HepG2 (cell line): ENCODE data around the gene STIP1. TPM values are rescaled to one million over a fixed set of nuclear protein-coding genes. Genes with fewer than 3 reads are reported as not detected.

Experiments
- AGO1 ChIP-seq: fragments of 200-400 bp; formaldehyde crosslinking; IDR thresholded peaks from 2 replicates; pipeline ENCODE4 v1.6.1; 2017; ENCODE audit warnings: mild to moderate bottlenecking, low read depth, low read length, moderate library complexity; ENCODE audit not compliant: poor library complexity, severe bottlenecking
- ATF7-NPFF ChIP-seq: sonication (generic); formaldehyde crosslinking; IDR thresholded peaks from 2 replicates; pipeline ENCODE4 v1.8.1; 2023; ENCODE audit warnings: mild to moderate bottlenecking, low read depth, missing genetic modification reagents, moderate library complexity
- MAZ ChIP-seq, 2 experiments: sonication (generic) in 1 of 2; formaldehyde crosslinking in 1 of 2; IDR thresholded peaks; 2 replicates each; pipeline versions ENCODE4 v1.5.0 to v1.6.1; 2012 to 2020; ENCODE audit warnings: low read depth in 2 of 2, mild to moderate bottlenecking in 2 of 2, borderline replicate concordance in 1 of 2, improper control_type of control experiment in 1 of 2, low read length in 1 of 2, missing genetic modification reagents in 1 of 2, moderate library complexity in 1 of 2
- SMARCC2 ChIP-seq: fragments of 450-650 bp; IDR thresholded peaks from 2 replicates; pipeline ENCODE4 v1.6.1; 2017; ENCODE audit warnings: antibody characterized with exemption, mild to moderate bottlenecking
- TEAD2 ChIP-seq: sonication (generic); formaldehyde crosslinking; IDR thresholded peaks from 2 replicates; pipeline ENCODE4 v1.9.0; 2021; ENCODE audit warnings: missing genetic modification reagents
- ZBTB1 ChIP-seq: sonication (generic); formaldehyde crosslinking; IDR thresholded peaks from 2 replicates; pipeline ENCODE4 v1.4.0; 2020; ENCODE audit warnings: missing genetic modification reagents, borderline replicate concordance
- ZBTB10 ChIP-seq: sonication (generic); formaldehyde crosslinking; IDR thresholded peaks from 2 replicates; pipeline ENCODE4 v1.4.0; 2020; ENCODE audit warnings: missing genetic modification reagents, borderline replicate concordance
- ZEB1 ChIP-seq: IDR thresholded peaks from 2 replicates; pipeline ENCODE4 v1.6.1; 2012; ENCODE audit warnings: mild to moderate bottlenecking, low read depth, inconsistent platforms; ENCODE audit not compliant: insufficient replicate concordance
- ZFAT ChIP-seq: sonication (generic); formaldehyde crosslinking; conservative IDR thresholded peaks from 2 replicates; pipeline ENCODE4 v1.8.1; 2023; ENCODE audit warnings: missing genetic modification reagents, inconsistent platforms
- ZFP36 ChIP-seq: fragments of 150-350 bp; IDR thresholded peaks from 2 replicates; pipeline ENCODE4 v1.6.1; 2018; ENCODE audit warnings: borderline replicate concordance, low read length, low read depth; ENCODE audit not compliant: partially characterized antibody
- ZFY ChIP-seq: sonication (generic); formaldehyde crosslinking; IDR thresholded peaks from 2 replicates; pipeline ENCODE4 v1.4.0; 2020; ENCODE audit warnings: missing genetic modification reagents
- ZFYVE20 ChIP-seq: sonication (generic); formaldehyde crosslinking; IDR thresholded peaks from 2 replicates; pipeline ENCODE4 v1.8.0; 2023; ENCODE audit warnings: low read depth, mild to moderate bottlenecking, moderate library complexity, missing genetic modification reagents, borderline replicate concordance
- ZNF121 ChIP-seq: sonication (generic); formaldehyde crosslinking; IDR thresholded peaks from 2 replicates; pipeline ENCODE4 v1.5.0; 2020; ENCODE audit warnings: mild to moderate bottlenecking, missing genetic modification reagents
- ZNF232 ChIP-seq: sonication (generic); formaldehyde crosslinking; IDR thresholded peaks from 2 replicates; pipeline ENCODE4 v1.4.0; 2020; ENCODE audit warnings: missing genetic modification reagents, borderline replicate concordance
- ZNF253 ChIP-seq: sonication (generic); formaldehyde crosslinking; IDR thresholded peaks from 2 replicates; pipeline ENCODE4 v1.8.0; 2022; ENCODE audit warnings: mild to moderate bottlenecking, missing genetic modification reagents, borderline replicate concordance
- ZNF432 ChIP-seq: sonication (generic); formaldehyde crosslinking; IDR thresholded peaks from 2 replicates; pipeline ENCODE4 v1.5.0; 2020; ENCODE audit warnings: missing genetic modification reagents, mild to moderate bottlenecking, borderline replicate concordance
- ZNF639 ChIP-seq: conservative IDR thresholded peaks from 2 replicates; pipeline ENCODE4 v1.6.1; 2018; ENCODE audit warnings: missing genetic modification reagents
- polyA plus RNA-seq, 8 experiments: library from polyadenylated mRNA; depleted of rRNA in 3 of 8; stranded (reverse) in 7 of 8; unstranded in 1 of 8; fragments of >200 nt; fragmentation: Illumina TruSeq in 4 of 8; extraction: Trizol in 4 of 8; gene quantifications; 2 replicates each; pipeline versions ENCODE4 v1.2.1 to v1.2.3, GENCODE V29; 2011 to 2016; ENCODE audit warnings: low read depth in 4 of 8, missing spikeins in 1 of 8, mixed read lengths in 1 of 8; ENCODE audit not compliant: insufficient read depth in 1 of 8
- total RNA-seq, 5 experiments: library from RNA; depleted of rRNA; stranded (reverse); fragments of >200 nt; fragmentation: Illumina TruSeq; extraction: Trizol; gene quantifications; 2 replicates each; pipeline ENCODE4 v1.2.3, GENCODE V29; 2016; ENCODE audit warnings: low read depth in 1 of 5
- TF ChIP-seq, protein P1 (sequence below): sonication (generic); formaldehyde crosslinking; IDR thresholded peaks from 2 replicates; pipeline ENCODE4 v1.4.0; 2020; ENCODE audit warnings: missing genetic modification reagents
- TF ChIP-seq, protein P2 (sequence below): sonication (generic); formaldehyde crosslinking; IDR thresholded peaks from 2 replicates; pipeline ENCODE4 v1.4.0; 2020; ENCODE audit warnings: missing genetic modification reagents

Gene STIP1
- total and polyA plus RNA-seq, 2 of the 13 experiments (the other 11 are each of a cell fraction or from before 2014, with no cell fraction given) = 81.1 to 217 TPM

GRCh38 chr11:64251016-64251752 is 65.2 kb downstream of the STIP1 start, which contains the start of gene PLCB3 (continued):
- TF ChIP-seq, protein P1, sequence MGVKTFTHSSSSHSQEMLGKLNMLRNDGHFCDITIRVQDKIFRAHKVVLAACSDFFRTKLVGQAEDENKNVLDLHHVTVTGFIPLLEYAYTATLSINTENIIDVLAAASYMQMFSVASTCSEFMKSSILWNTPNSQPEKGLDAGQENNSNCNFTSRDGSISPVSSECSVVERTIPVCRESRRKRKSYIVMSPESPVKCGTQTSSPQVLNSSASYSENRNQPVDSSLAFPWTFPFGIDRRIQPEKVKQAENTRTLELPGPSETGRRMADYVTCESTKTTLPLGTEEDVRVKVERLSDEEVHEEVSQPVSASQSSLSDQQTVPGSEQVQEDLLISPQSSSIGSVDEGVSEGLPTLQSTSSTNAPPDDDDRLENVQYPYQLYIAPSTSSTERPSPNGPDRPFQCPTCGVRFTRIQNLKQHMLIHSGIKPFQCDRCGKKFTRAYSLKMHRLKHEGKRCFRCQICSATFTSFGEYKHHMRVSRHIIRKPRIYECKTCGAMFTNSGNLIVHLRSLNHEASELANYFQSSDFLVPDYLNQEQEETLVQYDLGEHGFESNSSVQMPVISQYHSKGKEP (CRISPR knock-in tag) = no peak
- TF ChIP-seq ZBTB10 (CRISPR knock-in tag) (no peak), ZBTB1 (CRISPR knock-in tag) (no peak), AGO1 (peak; percentile 5), SMARCC2 (no peak), ZNF121 (no peak), ZFYVE20 (CRISPR knock-in tag) (no peak), TEAD2 (no peak), ZNF432 (CRISPR knock-in tag) (no peak), ZNF232 (CRISPR knock-in tag) (no peak), ZNF639 (no peak; the same call in 1 of the 2 replicates), ATF7-NPFF (CRISPR knock-in tag) (no peak), ZEB1 (no peak), ZFY (CRISPR knock-in tag) (peak; percentile 62), ZNF253 (CRISPR knock-in tag) (no peak), MAZ (IDR thresholded peaks at IDR 0.05; ENCODE audit: borderline replicate concordance, low read depth, low read length) (peak; percentile 61; the same call in 1 of the 2 replicates), MAZ (CRISPR knock-in tag; IDR thresholded peaks at IDR 0.05; ENCODE audit: low read depth) (peak; percentile 61; the same call in 1 of the 2 replicates), ZFAT (CRISPR knock-in tag) (no peak), ZFP36 (no peak)
- TF ChIP-seq, protein P2, sequence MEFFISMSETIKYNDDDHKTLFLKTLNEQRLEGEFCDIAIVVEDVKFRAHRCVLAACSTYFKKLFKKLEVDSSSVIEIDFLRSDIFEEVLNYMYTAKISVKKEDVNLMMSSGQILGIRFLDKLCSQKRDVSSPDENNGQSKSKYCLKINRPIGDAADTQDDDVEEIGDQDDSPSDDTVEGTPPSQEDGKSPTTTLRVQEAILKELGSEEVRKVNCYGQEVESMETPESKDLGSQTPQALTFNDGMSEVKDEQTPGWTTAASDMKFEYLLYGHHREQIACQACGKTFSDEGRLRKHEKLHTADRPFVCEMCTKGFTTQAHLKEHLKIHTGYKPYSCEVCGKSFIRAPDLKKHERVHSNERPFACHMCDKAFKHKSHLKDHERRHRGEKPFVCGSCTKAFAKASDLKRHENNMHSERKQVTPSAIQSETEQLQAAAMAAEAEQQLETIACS (CRISPR knock-in tag) = no peak
